Gastroesophageal sphincter (tissue), 4 donors: Measurements from ENCODE around the gene CCDC194. TPM values are rescaled to one million over a fixed set of nuclear protein-coding genes. Genes with fewer than 3 reads are reported as not detected.

ENCODE experiments used
- ATAC-seq: fragments of 150-250 bp; one replicate; pipeline ENCODE4 v1.9.1; 2016; ENCODE audit warnings: mild to moderate bottlenecking, moderate library complexity
- H3K27ac ChIP-seq, 4 donors: fragments of 200-600 bp; sonication (generic) in 3 of 4; 1 replicate in 3 of 4; 2 replicates in 1 of 4; pipeline ENCODE4 v1.5.1; 2016 to 2019
- H3K27me3 ChIP-seq: fragments of 200-600 bp; sonication (generic); one replicate; pipeline ENCODE4 v1.5.1; 2019
- H3K36me3 ChIP-seq, 2 donors: fragments of 200-600 bp; sonication (generic); one replicate each; pipeline ENCODE4 v1.5.1; 2019; ENCODE audit warnings: control low read depth in 1 of 2
- H3K4me1 ChIP-seq, 3 donors: fragments of 200-600 bp; sonication (generic); 1 replicate in 2 of 3; 2 replicates in 1 of 3; pipeline ENCODE4 v1.5.1; 2016 to 2019; ENCODE audit warnings: control low read depth in 2 of 3
- H3K4me3 ChIP-seq, 2 donors: fragments of 200-600 bp; sonication (generic); one replicate each; pipeline ENCODE4 v1.5.1; 2019; ENCODE audit warnings: mild to moderate bottlenecking in 1 of 2, moderate library complexity in 1 of 2
- H3K9me3 ChIP-seq, 3 donors: fragments of 200-600 bp; sonication (generic); one replicate each; pipeline ENCODE4 v1.5.1; 2017 to 2019; ENCODE audit warnings: control low read depth in 2 of 3
- EP300 ChIP-seq: sonication (generic); formaldehyde crosslinking; IDR thresholded peaks from one replicate; pipeline ENCODE4 v1.6.1; 2017; ENCODE audit warnings: antibody characterized with exemption, mild to moderate bottlenecking
- POLR2A ChIP-seq, 2 donors: fragments of 450-650 bp; IDR thresholded peaks; one replicate each; pipeline ENCODE4 v1.6.1; 2017; ENCODE audit warnings: antibody characterized with exemption in 2 of 2, mild to moderate bottlenecking in 2 of 2, moderate library complexity in 1 of 2
- POLR2AphosphoS5 ChIP-seq: sonication (generic); formaldehyde crosslinking; IDR thresholded peaks from one replicate; pipeline ENCODE4 v1.6.1; 2017; ENCODE audit warnings: antibody characterized with exemption
- WGBS, 2 donors: methylation state at CpG; one replicate each; pipeline ENCODE4 v1.1.5; 2018; ENCODE audit warnings: low coverage in 1 of 2; 5-methylcytosine and 5-hydroxymethylcytosine counted together
- total RNA-seq, 4 donors: library from RNA; depleted of rRNA; stranded (reverse); fragments of >200 nt; gene quantifications; one replicate each; pipeline ENCODE4 v1.1.0, GENCODE V29; 2016
- TF ChIP-seq, protein P1 (sequence below), 4 experiments: fragments of 200-600 bp in 2 of 4; fragments of 450-650 bp in 2 of 4; sonication (generic) in 1 of 4; IDR thresholded peaks; one replicate each; pipeline ENCODE4 v1.5.1; 2017 to 2019; ENCODE audit warnings: antibody characterized with exemption in 4 of 4, mild to moderate bottlenecking in 2 of 4, moderate library complexity in 2 of 4

Gene CCDC194
- total RNA-seq, 4 donors from 2014 or later, result not detected

DNA sequence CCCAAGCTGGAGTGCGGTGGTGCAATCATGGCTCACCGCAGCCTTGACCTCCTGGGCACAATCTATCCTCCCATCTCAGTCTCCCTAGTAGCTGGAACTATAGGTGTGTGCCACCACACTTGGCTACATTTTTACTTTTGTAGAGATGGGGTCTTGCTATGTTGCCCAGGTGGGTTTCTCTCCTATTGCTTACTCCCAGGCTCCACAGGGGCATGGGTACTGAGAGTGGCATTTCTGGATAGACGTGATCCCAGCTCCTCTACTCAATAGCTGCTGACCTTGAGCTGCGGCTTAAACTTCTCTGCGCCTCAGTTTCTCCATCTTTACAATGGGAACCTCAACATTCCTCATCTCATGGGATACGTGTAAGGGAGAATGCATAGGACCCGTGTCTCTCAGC is 37.4 kb upstream of the CCDC194 start:
- TF ChIP-seq, protein P1, sequence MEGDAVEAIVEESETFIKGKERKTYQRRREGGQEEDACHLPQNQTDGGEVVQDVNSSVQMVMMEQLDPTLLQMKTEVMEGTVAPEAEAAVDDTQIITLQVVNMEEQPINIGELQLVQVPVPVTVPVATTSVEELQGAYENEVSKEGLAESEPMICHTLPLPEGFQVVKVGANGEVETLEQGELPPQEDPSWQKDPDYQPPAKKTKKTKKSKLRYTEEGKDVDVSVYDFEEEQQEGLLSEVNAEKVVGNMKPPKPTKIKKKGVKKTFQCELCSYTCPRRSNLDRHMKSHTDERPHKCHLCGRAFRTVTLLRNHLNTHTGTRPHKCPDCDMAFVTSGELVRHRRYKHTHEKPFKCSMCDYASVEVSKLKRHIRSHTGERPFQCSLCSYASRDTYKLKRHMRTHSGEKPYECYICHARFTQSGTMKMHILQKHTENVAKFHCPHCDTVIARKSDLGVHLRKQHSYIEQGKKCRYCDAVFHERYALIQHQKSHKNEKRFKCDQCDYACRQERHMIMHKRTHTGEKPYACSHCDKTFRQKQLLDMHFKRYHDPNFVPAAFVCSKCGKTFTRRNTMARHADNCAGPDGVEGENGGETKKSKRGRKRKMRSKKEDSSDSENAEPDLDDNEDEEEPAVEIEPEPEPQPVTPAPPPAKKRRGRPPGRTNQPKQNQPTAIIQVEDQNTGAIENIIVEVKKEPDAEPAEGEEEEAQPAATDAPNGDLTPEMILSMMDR (IDR thresholded peaks at IDR 0.05), result no peak
- no peak for TF ChIP-seq EP300
- Histone ChIP-seq H3K9me3 (no peaks in the 10 kb centered on the region), H3K27ac (no peak overlapping the region), H3K4me1 (no peaks in the 10 kb centered on the region), H3K27me3 (no peaks in the 10 kb centered on the region), H3K36me3 (peaks cover 0 to 9% of the 10 kb centered on the region in 2 donors), H3K4me3 (no peak overlapping the region)
- WGBS, 2 donors, result 81 to 91% methylated on average over 5 to 6 of the region's 7 CpGs
- ATAC-seq, result no peak

DNA sequence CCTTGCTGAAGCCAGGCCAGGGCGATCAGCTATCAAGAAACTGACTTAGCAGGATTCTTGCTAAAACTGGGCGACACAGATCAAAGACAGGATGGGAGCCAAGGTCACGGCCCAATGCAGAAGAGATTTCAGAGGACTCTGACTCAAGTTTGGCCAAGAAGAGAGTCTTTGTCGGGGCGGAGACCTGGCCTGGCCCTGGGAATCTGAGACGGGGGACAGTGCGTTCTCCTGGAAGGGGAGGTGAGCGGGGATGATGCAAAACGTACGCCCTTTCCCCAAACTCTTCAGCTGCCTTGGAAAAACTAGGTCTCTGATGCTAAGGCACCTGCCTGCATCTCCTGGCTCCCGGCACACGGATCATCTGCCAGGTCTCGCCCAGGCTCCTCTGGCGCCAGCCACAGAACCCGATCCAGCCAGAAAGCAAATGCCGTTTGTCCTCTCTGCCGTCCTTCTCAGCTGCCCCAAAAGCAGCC is 35.7 kb upstream of the CCDC194 start:
- no peak for TF ChIP-seq POLR2A (IDR thresholded peaks at IDR 0.05)
- no peak for TF ChIP-seq EP300
- no peak for TF ChIP-seq POLR2AphosphoS5
- TF ChIP-seq, protein P1 (IDR thresholded peaks at IDR 0.05), result no peak
- Histone ChIP-seq H3K4me1 (peaks cover 0 to 4% (median 0%) of the 10 kb centered on the region in 3 donors), H3K9me3 (no peaks in the 10 kb centered on the region), H3K36me3 (no peaks in the 10 kb centered on the region), H3K4me3 (no peak overlapping the region), H3K27me3 (no peaks in the 10 kb centered on the region), H3K27ac (no peak overlapping the region)
- peak; percentile 56 for ATAC-seq
- WGBS, 2 donors, result 57 to 70% methylated on average over 10 to 11 of the region's 17 CpGs

DNA sequence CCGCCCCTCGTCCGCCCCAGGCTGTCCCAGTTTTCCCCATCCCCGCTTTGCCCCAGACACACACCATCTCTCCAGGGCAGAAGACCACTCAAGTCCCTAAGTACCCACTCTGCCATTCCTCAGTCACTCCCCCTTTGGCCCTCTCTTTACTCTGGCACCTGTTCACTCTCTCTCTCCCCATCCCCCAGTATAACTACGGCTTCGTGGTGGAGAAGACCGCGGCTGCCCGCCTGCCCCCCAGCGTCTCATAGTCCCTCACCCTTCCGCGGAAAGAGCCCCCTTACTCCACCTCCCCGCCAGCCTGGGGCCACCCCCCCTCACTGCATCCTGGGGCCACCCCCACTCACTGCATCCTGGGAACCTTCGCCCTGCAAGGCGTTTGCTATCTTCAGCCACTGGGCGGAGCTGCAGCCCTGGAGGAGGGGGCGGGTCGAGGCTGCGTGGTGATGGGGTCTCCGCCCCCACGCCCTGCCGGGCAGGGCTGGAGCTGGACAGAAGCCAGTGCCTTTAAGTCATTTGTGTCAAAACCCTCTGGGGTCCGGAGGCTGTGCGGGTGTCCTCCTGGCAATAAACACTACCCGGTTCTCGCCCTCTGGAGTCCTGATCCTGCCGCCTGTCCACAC is 30.9 kb upstream of the CCDC194 start:
- ATAC-seq, result peak; percentile 42
- TF ChIP-seq, protein P1 (IDR thresholded peaks at IDR 0.05), result peak in 3 of 4 experiments; percentile 15 to 55 (median 27)
- TF ChIP-seq POLR2A (IDR thresholded peaks at IDR 0.05), result no peak
- Histone ChIP-seq H3K36me3 (peaks cover 0 to 16% of the 10 kb centered on the region in 2 donors), H3K4me1 (peaks cover 0 to 16% (median 2%) of the 10 kb centered on the region in 3 donors), H3K27me3 (no peaks in the 10 kb centered on the region), H3K27ac (no peak overlapping the region), H3K4me3 (no peak overlapping the region), H3K9me3 (no peaks in the 10 kb centered on the region)
- WGBS, 2 donors, result 24 to 30% methylated on average over 10 to 11 of the region's 27 CpGs

DNA sequence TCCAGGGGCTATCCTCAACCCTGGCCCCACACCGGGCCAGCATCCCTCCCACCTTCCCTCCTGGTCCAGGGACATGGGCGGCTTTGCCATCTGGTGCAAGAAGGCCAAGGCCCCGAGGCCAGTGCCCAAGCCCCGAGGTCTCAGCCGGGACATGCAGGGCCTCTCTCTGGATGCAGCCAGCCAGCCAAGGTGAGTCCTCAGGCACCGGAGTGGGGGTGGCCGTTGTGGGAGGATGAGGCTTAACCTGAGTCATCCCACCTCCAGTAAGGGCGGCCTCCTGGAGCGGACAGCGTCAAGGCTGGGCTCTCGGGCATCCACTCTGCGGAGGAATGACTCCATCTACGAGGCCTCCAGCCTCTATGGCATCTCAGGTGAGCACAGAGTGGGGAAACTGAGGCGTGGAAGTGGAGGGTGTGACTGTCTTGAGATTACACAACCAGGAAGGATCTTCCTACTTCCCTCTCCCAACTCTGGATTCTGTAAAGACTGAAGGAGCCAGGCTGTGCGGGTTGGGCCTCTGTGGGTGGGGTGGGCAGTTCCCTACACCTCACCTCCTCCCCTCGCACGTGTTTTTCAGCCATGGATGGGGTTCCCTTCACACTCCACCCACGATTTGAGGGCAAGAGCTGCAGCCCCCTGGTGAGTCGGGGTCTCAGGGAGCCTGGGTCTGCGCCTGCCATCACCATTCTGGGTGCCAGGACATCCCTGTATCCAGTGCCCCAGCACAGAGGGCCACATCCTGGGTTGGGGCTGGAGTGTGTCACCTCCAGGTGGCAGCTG is 29.6 kb upstream of the CCDC194 start:
- TF ChIP-seq EP300 (no peak), POLR2A (IDR thresholded peaks at IDR 0.05) (no peak), POLR2AphosphoS5 (no peak)
- TF ChIP-seq, protein P1 (IDR thresholded peaks at IDR 0.05), result no peak

More for the DNA sequence above, 29.6 kb upstream of the CCDC194 start:
- Histone ChIP-seq H3K36me3 (peaks cover 0 to 16% of the 10 kb centered on the region in 2 donors), H3K9me3 (no peaks in the 10 kb centered on the region), H3K27ac (no peak overlapping the region), H3K4me3 (no peak overlapping the region), H3K27me3 (no peaks in the 10 kb centered on the region), H3K4me1 (peaks cover 0 to 22% (median 2%) of the 10 kb centered on the region in 3 donors)
- no peak for ATAC-seq
- WGBS, 2 donors, result 84 to 90% methylated on average over 2 to 9 of the region's 20 CpGs
